T-helper 17 cell (primary cell): ENCODE measurements around the gene GRM5. TPM values are rescaled to one million over a fixed set of nuclear protein-coding genes. Genes with fewer than 3 reads are reported as not detected.
A peak's percentile ranks its signal among the peaks of the same experiment; 100 is the strongest.
"Not testable (repeated sequence)": the region's sequence is repeated elsewhere in the genome, so short reads cannot be mapped to it uniquely, and the experiment has no call there.

ENCODE experiments used
- ATAC-seq: fragments of 150-1000 bp; cut with Tn5 transposase; 2 replicates; pipeline ENCODE4 v1.10.0; 2021; ENCODE audit warnings: mild to moderate bottlenecking, moderate library complexity
- DNase-seq, 3 donors: peaks; one replicate each; pipeline versions ENCODE4 v3.0.0 to v3.0.0-alpha.2; 2020 to 2021
- H3K9me3 ChIP-seq: one replicate; pipeline ENCODE4 v1.7.0; 2013; ENCODE audit warnings: low read length, mild to moderate bottlenecking; ENCODE audit not compliant: control insufficient read depth, poor library complexity, severe bottlenecking
- H3K27ac Mint-ChIP-seq: one replicate; pipeline ENCODE4 v1.8.0; 2022; ENCODE audit warnings: mild to moderate bottlenecking, moderate library complexity, mixed read lengths
- H3K27me3 Mint-ChIP-seq: one replicate; pipeline ENCODE4 v1.8.0; 2022; ENCODE audit warnings: mixed read lengths
- H3K36me3 Mint-ChIP-seq: one replicate; pipeline ENCODE4 v1.8.0; 2022; ENCODE audit warnings: low read depth, mixed read lengths
- H3K4me1 Mint-ChIP-seq: one replicate; pipeline ENCODE4 v1.8.0; 2022; ENCODE audit warnings: mild to moderate bottlenecking, mixed read lengths
- H3K4me3 Mint-ChIP-seq: one replicate; pipeline ENCODE4 v1.8.0; 2022; ENCODE audit warnings: mild to moderate bottlenecking, moderate library complexity, mixed read lengths
- total RNA-seq, 4 donors: library from RNA in 2 of 4; stranded (reverse) in 2 of 4; gene quantifications; one replicate each; pipeline ENCODE4 v1.2.3 and lab custom pipeline; 2022 to 2026

GRM5 gene
- total RNA-seq, 2 donors from 2014 or later = not detected

DNA sequence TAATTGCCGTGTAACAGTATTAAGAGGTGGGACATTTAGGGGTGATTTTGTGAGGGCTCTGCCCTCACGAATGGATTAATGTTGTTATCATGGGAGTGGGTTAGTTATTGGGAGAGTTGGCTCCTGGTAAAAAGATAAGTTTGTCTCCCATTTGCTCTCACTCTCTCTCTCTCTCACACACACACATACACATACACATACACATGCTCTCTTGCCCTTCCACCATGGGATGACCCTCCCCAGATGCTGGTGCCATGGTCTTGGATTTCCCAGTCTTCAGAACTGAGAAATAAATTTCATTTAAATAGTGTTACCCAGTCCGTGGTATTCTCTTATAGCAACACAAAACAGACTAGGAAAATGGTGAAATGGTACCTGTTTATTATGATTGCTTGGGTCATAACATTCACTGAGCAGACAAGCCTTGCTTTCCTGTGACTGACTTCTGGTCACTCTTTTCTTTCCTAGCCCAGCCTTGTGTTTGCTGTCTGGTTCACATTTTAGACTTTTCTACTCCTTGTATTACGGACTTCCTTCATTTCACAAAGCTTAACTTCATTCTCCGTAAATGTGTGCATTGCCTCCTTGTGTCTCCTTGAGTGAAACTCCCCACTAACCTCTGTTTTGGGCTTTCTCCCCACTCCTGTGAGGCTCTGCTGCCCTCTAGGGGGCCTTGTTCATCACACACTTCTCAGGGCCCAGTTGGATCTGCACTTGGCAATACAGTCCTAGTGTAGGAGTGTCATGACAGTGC, 521.7 kb downstream of the GRM5 start:
- Mint-ChIP-seq H3K27ac (no peak overlapping the region), H3K27me3 (peaks cover 5% of the 10 kb centered on the region)
- peak; percentile 99 for ATAC-seq

DNA sequence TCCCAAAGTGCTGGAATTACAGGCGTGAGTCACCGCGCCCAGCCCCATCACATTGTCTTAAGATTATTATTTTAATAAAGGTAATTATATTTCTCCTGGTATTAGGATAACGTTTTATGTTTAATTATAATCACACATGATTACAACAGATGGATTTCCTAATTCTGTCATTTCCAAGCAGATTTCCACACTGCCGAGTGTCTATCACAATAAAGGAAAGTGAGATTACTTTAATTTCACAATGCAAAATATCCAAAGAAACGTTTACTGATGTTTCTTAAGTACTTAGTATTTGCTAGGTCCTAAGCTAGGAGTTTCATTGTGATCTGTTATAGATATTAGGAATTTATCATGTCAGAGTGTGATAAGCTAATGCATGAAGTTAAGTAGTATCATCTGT, 524.8 kb downstream of the GRM5 start:
- Mint-ChIP-seq H3K27me3 (peaks cover 12% of the 10 kb centered on the region), H3K36me3 (no peaks in the 10 kb centered on the region), H3K27ac (no peak overlapping the region), H3K4me3 (no peak overlapping the region), H3K4me1 (peaks cover 5% of the 10 kb centered on the region)
- no peaks in the 10 kb centered on the region for H3K9me3 ChIP-seq
- DNase-seq = no peak
- no peak for ATAC-seq

More for the DNA sequence above, 521.7 kb downstream of the GRM5 start:
- H3K9me3 ChIP-seq = no peaks in the 10 kb centered on the region
- H3K4me3 Mint-ChIP-seq = no peak overlapping the region
- H3K36me3 Mint-ChIP-seq = no peaks in the 10 kb centered on the region
- H3K4me1 Mint-ChIP-seq = peaks cover 5% of the 10 kb centered on the region
- DNase-seq = peak; percentile 40 to 61 (median 41)

DNA sequence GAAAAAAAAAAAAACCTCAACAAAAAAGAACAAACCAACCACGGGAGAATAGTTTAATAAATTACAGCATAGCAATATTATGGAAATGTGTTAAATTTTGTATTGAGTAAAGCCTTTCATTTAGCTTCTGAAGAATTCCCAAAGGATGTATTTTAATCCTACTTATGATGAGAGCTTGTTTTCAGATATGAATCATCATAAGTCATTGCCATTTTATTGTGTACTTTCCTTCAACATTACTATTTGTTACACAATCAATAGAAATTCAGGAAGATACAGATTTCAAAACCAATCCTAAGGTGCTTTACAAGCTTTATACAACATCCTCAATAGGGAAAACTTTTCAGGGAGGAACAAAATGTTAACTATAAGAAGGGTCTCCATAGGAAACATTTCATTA, 527.7 kb downstream of the GRM5 start:
- peaks cover 36% of the 10 kb centered on the region for H3K27me3 Mint-ChIP-seq
- H3K27ac Mint-ChIP-seq = peak overlapping the region; percentile 24
- DNase-seq = no peak
- H3K4me1 Mint-ChIP-seq = no peaks in the 10 kb centered on the region
- H3K36me3 Mint-ChIP-seq = peaks cover 1% of the 10 kb centered on the region
- no peaks in the 10 kb centered on the region for H3K9me3 ChIP-seq
- no peak for ATAC-seq
- no peak overlapping the region for H3K4me3 Mint-ChIP-seq

DNA sequence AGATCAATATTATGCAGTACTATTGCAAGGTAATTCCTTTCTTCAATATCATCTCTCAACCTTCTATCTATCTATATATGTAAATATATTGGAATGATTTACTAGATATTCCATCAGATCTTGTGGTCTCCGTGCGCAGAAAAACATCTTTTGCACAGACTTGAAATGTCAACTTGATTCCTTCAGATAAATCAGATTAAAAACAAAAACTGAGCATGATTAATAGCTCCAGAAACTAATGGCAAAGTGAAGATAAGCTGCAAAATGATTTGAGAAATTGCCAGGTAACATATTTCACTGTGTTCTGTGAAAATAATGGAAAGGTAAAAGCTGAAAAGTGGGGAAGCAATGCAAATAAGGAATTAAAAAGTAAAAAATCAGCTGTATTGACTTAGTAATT, 528.2 kb downstream of the GRM5 start:
- Mint-ChIP-seq H3K27ac (peak overlapping the region; percentile 24), H3K4me3 (no peak overlapping the region), H3K36me3 (peaks cover 2% of the 10 kb centered on the region), H3K4me1 (no peaks in the 10 kb centered on the region), H3K27me3 (peaks cover 40% of the 10 kb centered on the region)
- ATAC-seq (no peak), DNase-seq (no peak)
- no peaks in the 10 kb centered on the region for H3K9me3 ChIP-seq

DNA sequence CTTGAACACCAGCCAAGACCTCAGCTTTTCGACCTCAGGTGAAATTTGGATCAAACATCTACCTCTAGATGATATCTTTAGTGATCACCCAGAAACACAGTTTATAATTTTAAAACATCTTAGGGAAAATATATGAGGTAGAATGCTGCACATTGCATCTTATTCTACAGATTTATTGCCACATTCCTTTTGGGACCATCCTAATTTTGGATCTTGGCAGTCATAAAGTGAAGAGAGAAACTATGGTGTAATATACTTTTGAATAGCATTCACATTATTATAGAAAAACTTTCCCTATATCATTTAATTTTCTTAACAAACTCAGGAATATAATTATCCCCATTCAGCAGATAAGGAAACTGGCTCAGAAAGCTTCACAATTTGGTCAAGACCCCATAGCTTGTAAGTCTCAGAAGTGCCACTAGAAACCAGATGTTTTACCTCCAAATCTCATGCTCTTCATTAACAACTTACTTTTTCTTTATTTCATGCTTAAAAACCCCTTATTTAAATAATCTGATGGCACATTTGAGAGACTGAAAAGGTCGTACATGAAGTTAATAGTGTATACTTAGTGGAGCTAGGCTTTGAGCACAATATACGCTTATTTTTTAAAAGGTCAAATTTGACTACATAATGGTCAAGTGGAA, 529.0 kb downstream of the GRM5 start:
- no peak for DNase-seq

DNA sequence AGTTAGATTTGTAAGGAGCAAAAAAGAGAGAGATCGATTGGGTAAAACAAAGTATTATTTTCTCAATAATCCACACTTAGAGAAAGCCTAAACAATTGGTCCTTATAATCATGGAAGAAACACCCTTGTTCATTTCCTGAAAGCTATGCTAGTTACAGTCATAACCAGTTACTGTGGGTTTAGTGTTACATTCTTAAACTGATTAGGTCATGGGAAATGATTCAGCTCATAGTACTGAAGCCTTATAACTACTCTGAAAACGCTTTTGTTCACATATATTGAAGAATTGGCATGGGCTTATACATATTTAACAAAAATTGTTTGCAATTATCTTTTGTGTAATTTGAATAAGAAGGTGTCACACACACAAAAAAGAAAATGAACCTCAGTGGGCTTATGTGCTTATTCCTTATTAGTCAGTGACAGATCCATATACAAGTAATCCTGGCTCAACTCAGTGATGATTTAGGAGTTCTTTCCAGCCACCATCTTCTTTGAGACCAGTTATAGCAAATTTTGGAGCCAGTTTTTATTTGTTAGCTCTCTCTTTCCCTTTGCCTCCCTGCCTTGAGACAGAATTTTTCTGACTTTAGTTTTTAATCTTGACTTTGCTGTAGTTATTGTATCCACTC, 529.8 kb downstream of the GRM5 start:
- ATAC-seq = no peak

More for the DNA sequence above, 529.0 kb downstream of the GRM5 start:
- Mint-ChIP-seq H3K36me3 (peaks cover 2% of the 10 kb centered on the region), H3K27me3 (peaks cover 40% of the 10 kb centered on the region), H3K4me1 (no peaks in the 10 kb centered on the region), H3K27ac (no peak overlapping the region), H3K4me3 (no peak overlapping the region)
- no peak for ATAC-seq
- H3K9me3 ChIP-seq = no peaks in the 10 kb centered on the region

DNA sequence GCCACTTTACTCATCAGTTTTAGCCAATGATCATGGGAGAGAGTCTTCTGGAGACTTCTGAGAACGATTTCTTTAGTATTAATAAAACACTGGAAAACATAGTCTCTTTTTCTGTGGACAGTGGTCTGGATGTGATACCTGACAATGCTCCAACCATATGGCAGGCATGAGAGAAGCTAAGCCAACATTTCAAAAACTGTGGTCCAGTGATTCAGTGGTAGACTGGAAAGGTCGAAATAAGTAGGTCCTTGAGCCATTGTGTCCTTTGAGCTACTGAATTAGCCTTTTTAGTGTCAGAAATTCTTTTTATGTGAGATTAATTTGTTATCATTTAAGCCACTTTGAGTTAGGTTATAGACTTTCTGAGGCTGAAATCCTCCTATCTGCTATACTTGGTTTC, 530.5 kb downstream of the GRM5 start:
- H3K4me1 Mint-ChIP-seq = no peaks in the 10 kb centered on the region
- no peaks in the 10 kb centered on the region for H3K9me3 ChIP-seq
- DNase-seq (no peak), ATAC-seq (no peak)
- peaks cover 2% of the 10 kb centered on the region for H3K36me3 Mint-ChIP-seq
- peaks cover 52% of the 10 kb centered on the region for H3K27me3 Mint-ChIP-seq
- no peak overlapping the region for H3K27ac Mint-ChIP-seq
- no peak overlapping the region for H3K4me3 Mint-ChIP-seq

More for the DNA sequence above, 529.8 kb downstream of the GRM5 start:
- H3K4me1 Mint-ChIP-seq = no peaks in the 10 kb centered on the region
- H3K27ac Mint-ChIP-seq = no peak overlapping the region
- H3K36me3 Mint-ChIP-seq = peaks cover 2% of the 10 kb centered on the region
- no peak for DNase-seq
- H3K27me3 Mint-ChIP-seq = peaks cover 48% of the 10 kb centered on the region
- no peaks in the 10 kb centered on the region for H3K9me3 ChIP-seq
- no peak overlapping the region for H3K4me3 Mint-ChIP-seq

DNA sequence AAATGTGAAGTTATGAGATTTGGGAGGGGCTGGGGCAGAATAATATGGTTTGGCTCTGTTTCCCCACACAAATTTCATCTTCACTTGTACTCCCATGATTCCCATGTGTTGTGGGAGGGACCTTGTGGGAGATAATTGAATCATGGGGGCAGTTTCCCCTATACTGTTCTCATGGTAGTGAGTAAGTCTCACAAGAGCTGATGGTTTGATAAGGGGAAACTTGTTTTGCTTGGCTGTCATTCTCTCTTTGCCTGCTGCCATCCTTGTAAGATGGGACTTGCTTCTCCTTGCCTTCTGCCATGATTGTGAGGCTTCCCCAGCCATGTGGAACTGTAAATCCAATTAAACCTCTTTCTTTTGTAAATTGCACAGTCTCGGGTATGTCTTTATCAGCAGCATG, 531.1 kb downstream of the GRM5 start:
- peaks cover 54% of the 10 kb centered on the region for H3K27me3 Mint-ChIP-seq

DNA sequence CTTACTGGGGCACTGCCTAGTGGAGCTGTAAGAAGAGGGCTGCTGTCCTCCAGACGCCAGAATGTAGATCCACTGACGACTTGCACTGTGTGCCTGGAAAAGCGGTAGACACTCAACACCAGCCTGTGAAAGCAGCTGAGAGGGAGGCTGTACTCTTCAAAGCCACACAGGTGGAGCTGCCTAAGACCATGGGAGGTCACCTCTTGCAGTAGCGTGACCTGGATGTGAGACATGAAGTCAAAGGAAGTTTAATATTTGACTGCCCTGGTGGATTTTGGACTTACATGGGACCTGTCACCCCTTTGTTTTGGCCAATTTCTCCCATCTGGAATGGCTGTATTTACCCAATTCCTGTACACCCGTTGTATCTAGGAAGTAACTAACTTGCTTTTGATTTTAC, 531.6 kb downstream of the GRM5 start:
- H3K9me3 ChIP-seq = no peaks in the 10 kb centered on the region
- peaks cover 3% of the 10 kb centered on the region for H3K4me1 Mint-ChIP-seq
- no peak overlapping the region for H3K27ac Mint-ChIP-seq
- peaks cover 59% of the 10 kb centered on the region for H3K27me3 Mint-ChIP-seq
- ATAC-seq (no peak), DNase-seq (no peak)
- peaks cover 2% of the 10 kb centered on the region for H3K36me3 Mint-ChIP-seq
- no peak overlapping the region for H3K4me3 Mint-ChIP-seq

More for the DNA sequence above, 531.1 kb downstream of the GRM5 start:
- not testable (repeated sequence) for H3K9me3 ChIP-seq, H3K4me1 Mint-ChIP-seq, H3K4me3 Mint-ChIP-seq, DNase-seq, H3K36me3 Mint-ChIP-seq, H3K27ac Mint-ChIP-seq, ATAC-seq

DNA sequence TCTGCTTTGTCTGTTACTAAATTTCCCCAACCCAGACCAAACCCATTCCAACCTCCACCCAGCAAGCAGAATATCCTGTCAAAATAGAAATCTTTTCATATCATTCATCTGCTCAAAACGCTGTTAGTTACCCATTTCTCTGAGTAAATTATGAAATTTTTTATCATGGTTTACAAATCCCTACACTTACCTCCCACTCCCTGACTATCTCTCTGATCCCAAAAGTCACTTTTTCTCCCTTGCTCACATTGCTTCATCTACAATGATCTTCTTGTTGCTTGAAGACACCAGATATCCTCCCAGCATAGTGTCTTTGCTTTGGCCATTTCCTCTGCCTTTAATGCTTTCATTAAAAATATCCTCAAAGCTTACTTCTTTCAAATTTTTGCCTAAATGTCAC, 532.8 kb downstream of the GRM5 start:
- ATAC-seq (no peak), DNase-seq (no peak)
- H3K9me3 ChIP-seq = no peaks in the 10 kb centered on the region
- no peak overlapping the region for H3K27ac Mint-ChIP-seq
- peaks cover 3% of the 10 kb centered on the region for H3K4me1 Mint-ChIP-seq
- H3K27me3 Mint-ChIP-seq = peaks cover 63% of the 10 kb centered on the region
- H3K4me3 Mint-ChIP-seq = no peak overlapping the region
- H3K36me3 Mint-ChIP-seq = peaks cover 2% of the 10 kb centered on the region

DNA sequence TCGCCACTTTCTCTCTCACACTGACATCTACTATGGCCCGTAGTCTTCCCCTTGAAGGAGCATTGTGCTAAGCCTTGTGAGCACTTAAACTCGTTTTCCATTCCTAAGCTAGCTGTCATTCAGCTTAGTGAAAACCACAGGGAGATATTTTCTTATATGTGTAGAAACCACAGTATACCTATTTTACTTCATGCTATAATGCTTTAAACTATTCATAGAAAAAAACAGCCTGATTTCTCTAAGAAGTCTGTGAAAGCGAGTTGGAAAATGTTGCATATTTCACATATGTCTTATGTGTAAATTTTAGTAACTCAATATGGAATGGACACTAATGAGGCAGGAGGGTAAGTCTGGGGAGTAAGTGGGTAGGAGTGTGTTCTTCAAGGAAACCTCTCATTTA, 534.0 kb downstream of the GRM5 start:
- ATAC-seq (no peak), DNase-seq (no peak)
- H3K4me3 Mint-ChIP-seq = no peak overlapping the region
- H3K9me3 ChIP-seq = no peaks in the 10 kb centered on the region
- H3K36me3 Mint-ChIP-seq = peaks cover 2% of the 10 kb centered on the region
- no peak overlapping the region for H3K27ac Mint-ChIP-seq
- peaks cover 3% of the 10 kb centered on the region for H3K4me1 Mint-ChIP-seq
- H3K27me3 Mint-ChIP-seq = peaks cover 66% of the 10 kb centered on the region

DNA sequence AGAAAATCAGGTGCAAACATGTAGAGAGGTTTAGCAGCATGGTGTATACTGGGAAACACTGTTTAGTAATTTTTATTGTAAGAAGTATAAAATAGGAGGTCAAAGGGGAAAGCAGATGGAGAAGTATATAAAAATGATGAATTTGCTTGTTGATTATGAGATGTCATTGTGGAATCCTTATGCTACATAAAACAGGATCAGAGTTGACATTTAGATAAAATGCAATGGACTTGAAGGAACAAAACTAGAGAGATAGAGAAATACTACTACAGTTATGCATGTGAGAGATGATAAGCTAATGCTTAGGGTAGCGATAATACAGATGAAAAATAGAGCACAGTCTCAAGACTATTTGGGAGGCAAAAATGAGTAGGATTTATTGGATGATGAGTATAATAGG, 536.4 kb downstream of the GRM5 start:
- Mint-ChIP-seq H3K27ac (no peak overlapping the region), H3K4me3 (no peak overlapping the region), H3K27me3 (peaks cover 58% of the 10 kb centered on the region), H3K36me3 (peaks cover 2% of the 10 kb centered on the region), H3K4me1 (peaks cover 3% of the 10 kb centered on the region)
- DNase-seq (no peak), ATAC-seq (no peak)
- H3K9me3 ChIP-seq = no peaks in the 10 kb centered on the region

DNA sequence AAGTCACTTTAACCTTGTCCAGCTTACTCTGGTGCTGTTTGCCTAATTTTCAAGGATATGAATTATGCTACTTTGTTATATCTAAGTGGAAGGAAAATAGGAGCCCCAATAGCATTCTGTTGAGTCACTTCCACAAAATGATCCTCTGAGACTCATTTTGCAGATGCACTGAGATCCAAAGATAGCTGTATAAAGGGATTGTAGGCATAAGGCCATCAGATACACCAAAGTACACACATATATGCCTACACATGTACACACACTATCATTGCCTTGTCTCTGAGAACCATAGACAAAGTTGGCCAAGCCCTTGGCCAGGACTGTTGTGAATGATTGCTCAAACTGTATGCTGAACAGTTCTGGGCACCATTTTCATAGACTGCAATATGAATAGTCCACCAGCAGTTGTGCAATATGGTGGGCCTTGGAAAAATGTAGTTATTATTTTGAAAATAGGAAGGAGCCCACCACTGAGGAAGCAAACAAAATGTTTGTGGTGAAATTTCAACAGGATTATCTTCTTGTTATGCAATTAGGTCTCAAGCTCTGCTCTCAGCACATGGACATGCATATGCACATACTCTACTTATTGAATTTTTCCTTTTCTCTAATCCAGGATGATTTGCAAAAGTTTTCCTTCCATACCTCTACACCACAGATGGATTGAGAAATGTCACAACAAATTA, 542.3 kb downstream of the GRM5 start:
- Mint-ChIP-seq H3K27me3 (peaks cover 18% of the 10 kb centered on the region), H3K4me3 (no peak overlapping the region), H3K36me3 (no peaks in the 10 kb centered on the region), H3K4me1 (no peaks in the 10 kb centered on the region), H3K27ac (no peak overlapping the region)
- no peak for DNase-seq
- no peak for ATAC-seq
- H3K9me3 ChIP-seq = no peaks in the 10 kb centered on the region
